SK-N-SH treated with all-trans-retinoic acid at 6 μM for 48 hours (cell line): ENCODE measurements around the gene COL4A2.

Experiments used
- ARNTL ChIP-seq: fragments of 450-650 bp; formaldehyde crosslinking; IDR thresholded peaks from 2 replicates; pipeline ENCODE4 v1.5.0; 2020; ENCODE audit warnings: low read depth, mild to moderate bottlenecking, moderate library complexity, borderline replicate concordance
- CSDC2 ChIP-seq: fragments of 250-450 bp; sonication (Bioruptor Pico); IDR thresholded peaks from 2 replicates; pipeline ENCODE4 v1.5.0; 2020; ENCODE audit warnings: mild to moderate bottlenecking, moderate library complexity
- ESRRG ChIP-seq: fragments of 250-450 bp; sonication (Bioruptor Pico); IDR thresholded peaks from 2 replicates; pipeline ENCODE4 v1.6.1; 2021; ENCODE audit warnings: mild to moderate bottlenecking
- GLIS3 ChIP-seq: fragments of 250-450 bp; sonication (Bioruptor Pico); IDR thresholded peaks from 2 replicates; pipeline ENCODE4 v1.5.0; 2020; ENCODE audit warnings: mild to moderate bottlenecking, moderate library complexity
- PATZ1 ChIP-seq: fragments of 250-450 bp; sonication (Bioruptor Pico); IDR thresholded peaks from 2 replicates; pipeline ENCODE4 v1.8.0; 2020; ENCODE audit warnings: mild to moderate bottlenecking, moderate library complexity, borderline replicate concordance
- PPARA ChIP-seq: fragments of 250-450 bp; sonication (Bioruptor Pico); IDR thresholded peaks from 2 replicates; pipeline ENCODE4 v1.5.0; 2020; ENCODE audit warnings: mild to moderate bottlenecking, borderline replicate concordance
- RARB ChIP-seq: fragments of 250-450 bp; sonication (Bioruptor Pico); IDR thresholded peaks from 2 replicates; pipeline ENCODE4 v1.8.0; 2021; ENCODE audit warnings: mild to moderate bottlenecking, moderate library complexity
- TSHZ2 ChIP-seq: fragments of 250-450 bp; sonication (Bioruptor Pico); IDR thresholded peaks from 2 replicates; pipeline ENCODE4 v1.5.0; 2020; ENCODE audit warnings: mild to moderate bottlenecking, moderate library complexity
- ZC3H10 ChIP-seq: fragments of 250-450 bp; sonication (Bioruptor Pico); IDR thresholded peaks from 2 replicates; pipeline ENCODE4 v1.5.1; 2021; ENCODE audit warnings: mild to moderate bottlenecking, moderate library complexity
- ZFP30 ChIP-seq: fragments of 450-650 bp; formaldehyde crosslinking; IDR thresholded peaks from 2 replicates; pipeline ENCODE4 v1.5.0; 2022; ENCODE audit warnings: mild to moderate bottlenecking, moderate library complexity
- ZNF8 ChIP-seq: fragments of 450-650 bp; formaldehyde crosslinking; IDR thresholded peaks from 2 replicates; pipeline ENCODE4 v1.5.0; 2020; ENCODE audit warnings: mild to moderate bottlenecking, moderate library complexity
- TF ChIP-seq, protein P1 (sequence below): fragments of 250-450 bp; sonication (Bioruptor Pico); IDR thresholded peaks from 2 replicates; pipeline ENCODE4 v1.5.1; 2020; ENCODE audit warnings: low read depth, mild to moderate bottlenecking, moderate library complexity

- TF ChIP-seq ZC3H10 = no peak
- no peak for TF ChIP-seq ZFP30 (CRISPR knock-in tag)
- TF ChIP-seq ZNF8 (CRISPR knock-in tag) = no peak
- TF ChIP-seq, protein P1, sequence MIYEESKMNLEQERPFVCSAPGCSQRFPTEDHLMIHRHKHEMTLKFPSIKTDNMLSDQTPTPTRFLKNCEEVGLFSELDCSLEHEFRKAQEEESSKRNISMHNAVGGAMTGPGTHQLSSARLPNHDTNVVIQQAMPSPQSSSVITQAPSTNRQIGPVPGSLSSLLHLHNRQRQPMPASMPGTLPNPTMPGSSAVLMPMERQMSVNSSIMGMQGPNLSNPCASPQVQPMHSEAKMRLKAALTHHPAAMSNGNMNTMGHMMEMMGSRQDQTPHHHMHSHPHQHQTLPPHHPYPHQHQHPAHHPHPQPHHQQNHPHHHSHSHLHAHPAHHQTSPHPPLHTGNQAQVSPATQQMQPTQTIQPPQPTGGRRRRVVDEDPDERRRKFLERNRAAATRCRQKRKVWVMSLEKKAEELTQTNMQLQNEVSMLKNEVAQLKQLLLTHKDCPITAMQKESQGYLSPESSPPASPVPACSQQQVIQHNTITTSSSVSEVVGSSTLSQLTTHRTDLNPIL (CRISPR knock-in tag) = no peak
- TF ChIP-seq GLIS3 (CRISPR knock-in tag) = no peak
- no peak for TF ChIP-seq PATZ1 (CRISPR knock-in tag)
- no peak for TF ChIP-seq TSHZ2 (CRISPR knock-in tag)
- TF ChIP-seq ESRRG = no peak
- TF ChIP-seq CSDC2 (CRISPR knock-in tag) = no peak
- no peak for TF ChIP-seq ARNTL (CRISPR knock-in tag)
- no peak for TF ChIP-seq PPARA (CRISPR knock-in tag)
- no peak for TF ChIP-seq RARB (CRISPR knock-in tag)
Observed at GRCh38 chr13:110354123-110354627, 47.1 kb downstream of the COL4A2 start.
